OCI-LY1 (cell line): ENCODE data around the gene HLA-DMA.

Source experiments
- EZH2 ChIP-seq: fragments of 200-600 bp; sonication (generic), shearing (Covaris generic); IDR thresholded peaks from 2 replicates; pipeline ENCODE4 v1.8.0; 2017; ENCODE audit warnings: borderline replicate concordance, mixed run types, mild to moderate bottlenecking, antibody characterized with exemption, low read length, moderate library complexity, mixed read lengths
- TF ChIP-seq, protein P1 (sequence below): fragments of 200-600 bp; sonication (generic), shearing (Covaris generic); IDR thresholded peaks from 2 replicates; pipeline ENCODE4 v1.5.1; 2017; ENCODE audit warnings: mild to moderate bottlenecking, antibody characterized with exemption, low read length, moderate library complexity, mixed read lengths

DNA sequence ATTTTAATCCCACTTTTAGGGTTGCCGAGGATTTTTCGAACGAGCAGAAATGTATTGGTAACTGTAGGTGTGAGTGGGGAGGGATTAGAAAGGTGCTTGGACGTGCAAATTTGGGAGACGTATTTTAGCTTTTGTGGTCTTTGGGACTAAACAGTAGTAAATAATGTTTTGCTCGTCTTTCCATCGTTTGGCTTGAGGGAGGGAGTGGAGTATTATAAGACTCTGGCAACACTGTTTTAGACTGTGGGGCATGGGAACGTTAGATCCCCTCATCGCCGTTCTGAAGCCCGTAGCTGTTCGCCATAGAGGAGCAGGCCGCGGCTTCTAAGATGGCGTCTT, 18.3 kb upstream of the HLA-DMA start:
- TF ChIP-seq, protein P1, sequence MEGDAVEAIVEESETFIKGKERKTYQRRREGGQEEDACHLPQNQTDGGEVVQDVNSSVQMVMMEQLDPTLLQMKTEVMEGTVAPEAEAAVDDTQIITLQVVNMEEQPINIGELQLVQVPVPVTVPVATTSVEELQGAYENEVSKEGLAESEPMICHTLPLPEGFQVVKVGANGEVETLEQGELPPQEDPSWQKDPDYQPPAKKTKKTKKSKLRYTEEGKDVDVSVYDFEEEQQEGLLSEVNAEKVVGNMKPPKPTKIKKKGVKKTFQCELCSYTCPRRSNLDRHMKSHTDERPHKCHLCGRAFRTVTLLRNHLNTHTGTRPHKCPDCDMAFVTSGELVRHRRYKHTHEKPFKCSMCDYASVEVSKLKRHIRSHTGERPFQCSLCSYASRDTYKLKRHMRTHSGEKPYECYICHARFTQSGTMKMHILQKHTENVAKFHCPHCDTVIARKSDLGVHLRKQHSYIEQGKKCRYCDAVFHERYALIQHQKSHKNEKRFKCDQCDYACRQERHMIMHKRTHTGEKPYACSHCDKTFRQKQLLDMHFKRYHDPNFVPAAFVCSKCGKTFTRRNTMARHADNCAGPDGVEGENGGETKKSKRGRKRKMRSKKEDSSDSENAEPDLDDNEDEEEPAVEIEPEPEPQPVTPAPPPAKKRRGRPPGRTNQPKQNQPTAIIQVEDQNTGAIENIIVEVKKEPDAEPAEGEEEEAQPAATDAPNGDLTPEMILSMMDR: no peak
- TF ChIP-seq EZH2: no peak
